Liver (tissue), 9 donors: ENCODE results near the gene MYLK3. TPM values are rescaled to one million over a fixed set of nuclear protein-coding genes. Genes with fewer than 3 reads are reported as not detected.

Source experiments
- DNase-seq: peaks from one replicate; pipeline ENCODE4 v3.0.0-alpha.2; 2017; ENCODE audit warnings: low spot score
- H3K27ac ChIP-seq, 2 donors: one replicate each; pipeline ENCODE4 v1.7.0; 2013; ENCODE audit warnings: inconsistent platforms in 2 of 2, low read length in 2 of 2, control low read depth in 1 of 2, low read depth in 1 of 2, mild to moderate bottlenecking in 1 of 2
- H3K27me3 ChIP-seq, 4 donors: one replicate each; pipeline versions ENCODE4 v1.6.1 to v1.7.0; 2013; ENCODE audit warnings: low read length in 3 of 4, inconsistent platforms in 1 of 4, mild to moderate bottlenecking in 1 of 4, moderate library complexity in 1 of 4; ENCODE audit not compliant: control insufficient read depth in 4 of 4, insufficient read depth in 4 of 4
- H3K36me3 ChIP-seq, 4 donors: one replicate each; pipeline versions ENCODE4 v1.6.1 to v1.7.0; 2013; ENCODE audit warnings: low read length in 3 of 4, mild to moderate bottlenecking in 3 of 4, low read depth in 1 of 4, moderate library complexity in 1 of 4; ENCODE audit not compliant: control insufficient read depth in 4 of 4, insufficient read depth in 3 of 4
- H3K4me1 ChIP-seq, 4 donors: one replicate each; pipeline versions ENCODE4 v1.6.1 to v1.7.0; 2013; ENCODE audit warnings: low read length in 3 of 4, mild to moderate bottlenecking in 3 of 4, moderate library complexity in 1 of 4; ENCODE audit not compliant: control insufficient read depth in 4 of 4, insufficient read depth in 4 of 4
- H3K4me3 ChIP-seq, 3 donors: one replicate each; pipeline versions ENCODE4 v1.6.1 to v1.7.0; 2013; ENCODE audit warnings: low read length in 3 of 3, control low read depth in 1 of 3, low read depth in 1 of 3, mild to moderate bottlenecking in 1 of 3
- H3K9ac ChIP-seq, 2 donors: one replicate each; pipeline ENCODE4 v1.7.0; 2013; ENCODE audit warnings: low read length in 2 of 2, mild to moderate bottlenecking in 2 of 2, moderate library complexity in 2 of 2, control low read depth in 1 of 2, low read depth in 1 of 2
- H3K9me3 ChIP-seq, 4 donors: one replicate each; pipeline versions ENCODE4 v1.6.1 to v1.7.0; 2013; ENCODE audit warnings: low read length in 3 of 4; ENCODE audit not compliant: control insufficient read depth in 4 of 4
- ATF3 ChIP-seq: IDR thresholded peaks from 2 replicates; pipeline ENCODE4 v1.6.1; 2016; ENCODE audit warnings: antibody characterized with exemption
- EGR1 ChIP-seq, 2 donors: IDR thresholded peaks; 2 replicates each; pipeline ENCODE4 v1.6.1; 2016 to 2018; ENCODE audit warnings: antibody characterized with exemption in 2 of 2, low read depth in 2 of 2
- FOXA2 ChIP-seq: IDR thresholded peaks from 2 replicates; pipeline ENCODE4 v1.6.1; 2016; ENCODE audit warnings: antibody characterized with exemption
- HNF4A ChIP-seq, 2 donors: conservative IDR thresholded peaks; 2 replicates each; pipeline ENCODE4 v1.6.1; 2016; ENCODE audit warnings: antibody characterized with exemption in 2 of 2, mild to moderate bottlenecking in 2 of 2
- HNF4G ChIP-seq: IDR thresholded peaks from 2 replicates; pipeline ENCODE4 v1.6.1; 2016; ENCODE audit warnings: antibody characterized with exemption
- MAX ChIP-seq: IDR thresholded peaks from 2 replicates; pipeline ENCODE4 v1.6.1; 2016; ENCODE audit warnings: antibody characterized with exemption
- NR2F2 ChIP-seq: IDR thresholded peaks from 2 replicates; pipeline ENCODE4 v1.6.1; 2016; ENCODE audit warnings: antibody characterized with exemption
- TAF1 ChIP-seq: conservative IDR thresholded peaks from 2 replicates; pipeline ENCODE4 v1.6.1; 2016; ENCODE audit warnings: antibody characterized with exemption, mild to moderate bottlenecking
- YY1 ChIP-seq: IDR thresholded peaks from 2 replicates; pipeline ENCODE4 v1.6.1; 2016; ENCODE audit warnings: antibody characterized with exemption, mild to moderate bottlenecking
- WGBS: extraction: QIAGEN DNeasy Blood & Tissue Kit; methylation state at CpG from one replicate; pipeline ENCODE4 v1.1.7; 2013; 5-methylcytosine and 5-hydroxymethylcytosine counted together
- polyA plus RNA-seq, 2 donors: library from polyadenylated mRNA; stranded (reverse) in 1 of 2; unstranded in 1 of 2; fragments of 200-250 nt in 1 of 2; fragments of >200 nt in 1 of 2; fragmentation: Nextera tagmentation in 1 of 2; extraction: Ambion mirVana in 1 of 2; gene quantifications; one replicate each; pipeline versions ENCODE4 v1.2.1 to v1.2.3, GENCODE V29; 2013 to 2015
- total RNA-seq, 2 donors: library from RNA; depleted of rRNA; stranded (reverse); fragments of >200 nt; gene quantifications; one replicate each; pipeline ENCODE4 v1.2.3, GENCODE V29; 2014
- TF ChIP-seq, protein P1 (sequence below): fragments of 150-350 bp; IDR thresholded peaks from 2 replicates; pipeline ENCODE4 v1.5.1; 2017; ENCODE audit warnings: improper control_type of control experiment, low read depth, low read length; ENCODE audit not compliant: missing input control
- TF ChIP-seq, protein P2 (sequence below): IDR thresholded peaks from 2 replicates; pipeline ENCODE4 v1.6.1; 2016; ENCODE audit warnings: antibody characterized with exemption, mild to moderate bottlenecking
- TF ChIP-seq, protein P3 (sequence below): IDR thresholded peaks from 2 replicates; pipeline ENCODE4 v1.6.1; 2016; ENCODE audit warnings: antibody characterized with exemption
- donor health status: healthy.
- donor health status: healthy.
- donor health status: healthy.
- donor health status: healthy.
- donor health status: healthy.

MYLK3 gene
- total and polyA plus RNA-seq, 4 donors, result 0.01 to 1.1 (median 0.23) TPM

DNA sequence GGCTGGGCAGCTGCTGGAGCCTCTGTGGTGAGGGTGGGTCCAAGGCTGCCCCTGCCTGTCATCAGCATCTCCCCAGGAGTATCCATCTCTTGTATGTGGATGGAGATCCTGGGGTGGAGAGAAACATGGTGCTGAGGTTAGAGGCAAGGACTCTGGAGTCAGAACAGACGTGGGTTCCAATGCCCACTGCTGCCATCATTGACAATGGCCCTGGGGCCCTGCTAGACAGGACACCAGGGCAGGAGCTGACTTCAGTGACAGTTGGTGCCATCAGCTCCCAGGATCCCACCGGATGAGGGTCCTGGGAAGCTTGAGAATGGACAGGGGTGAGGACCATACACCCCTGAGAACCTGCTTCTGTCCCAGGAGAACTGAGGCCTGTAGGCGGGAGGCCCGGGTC is 15.6 kb downstream of the MYLK3 start:
- H3K36me3 ChIP-seq, result no peaks in the 10 kb centered on the region
- H3K4me3 ChIP-seq, result no peak overlapping the region
- no peak for DNase-seq
- H3K4me1 ChIP-seq, result no peaks in the 10 kb centered on the region
- H3K9me3 ChIP-seq, result no peaks in the 10 kb centered on the region
- H3K9ac ChIP-seq, result no peak overlapping the region
- WGBS, result 92% methylated on average over 4 of the region's 4 CpGs
- no peaks in the 10 kb centered on the region for H3K27me3 ChIP-seq
- no peak overlapping the region for H3K27ac ChIP-seq
- no peak for TF ChIP-seq EGR1 (IDR thresholded peaks at IDR 0.05; ENCODE audit: low read depth in 2 of 2)
- no peak for TF ChIP-seq HNF4A (conservative IDR thresholded peaks at IDR 0.05)
- TF ChIP-seq, protein P1, sequence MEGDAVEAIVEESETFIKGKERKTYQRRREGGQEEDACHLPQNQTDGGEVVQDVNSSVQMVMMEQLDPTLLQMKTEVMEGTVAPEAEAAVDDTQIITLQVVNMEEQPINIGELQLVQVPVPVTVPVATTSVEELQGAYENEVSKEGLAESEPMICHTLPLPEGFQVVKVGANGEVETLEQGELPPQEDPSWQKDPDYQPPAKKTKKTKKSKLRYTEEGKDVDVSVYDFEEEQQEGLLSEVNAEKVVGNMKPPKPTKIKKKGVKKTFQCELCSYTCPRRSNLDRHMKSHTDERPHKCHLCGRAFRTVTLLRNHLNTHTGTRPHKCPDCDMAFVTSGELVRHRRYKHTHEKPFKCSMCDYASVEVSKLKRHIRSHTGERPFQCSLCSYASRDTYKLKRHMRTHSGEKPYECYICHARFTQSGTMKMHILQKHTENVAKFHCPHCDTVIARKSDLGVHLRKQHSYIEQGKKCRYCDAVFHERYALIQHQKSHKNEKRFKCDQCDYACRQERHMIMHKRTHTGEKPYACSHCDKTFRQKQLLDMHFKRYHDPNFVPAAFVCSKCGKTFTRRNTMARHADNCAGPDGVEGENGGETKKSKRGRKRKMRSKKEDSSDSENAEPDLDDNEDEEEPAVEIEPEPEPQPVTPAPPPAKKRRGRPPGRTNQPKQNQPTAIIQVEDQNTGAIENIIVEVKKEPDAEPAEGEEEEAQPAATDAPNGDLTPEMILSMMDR, result no peak
- TF ChIP-seq, protein P2, sequence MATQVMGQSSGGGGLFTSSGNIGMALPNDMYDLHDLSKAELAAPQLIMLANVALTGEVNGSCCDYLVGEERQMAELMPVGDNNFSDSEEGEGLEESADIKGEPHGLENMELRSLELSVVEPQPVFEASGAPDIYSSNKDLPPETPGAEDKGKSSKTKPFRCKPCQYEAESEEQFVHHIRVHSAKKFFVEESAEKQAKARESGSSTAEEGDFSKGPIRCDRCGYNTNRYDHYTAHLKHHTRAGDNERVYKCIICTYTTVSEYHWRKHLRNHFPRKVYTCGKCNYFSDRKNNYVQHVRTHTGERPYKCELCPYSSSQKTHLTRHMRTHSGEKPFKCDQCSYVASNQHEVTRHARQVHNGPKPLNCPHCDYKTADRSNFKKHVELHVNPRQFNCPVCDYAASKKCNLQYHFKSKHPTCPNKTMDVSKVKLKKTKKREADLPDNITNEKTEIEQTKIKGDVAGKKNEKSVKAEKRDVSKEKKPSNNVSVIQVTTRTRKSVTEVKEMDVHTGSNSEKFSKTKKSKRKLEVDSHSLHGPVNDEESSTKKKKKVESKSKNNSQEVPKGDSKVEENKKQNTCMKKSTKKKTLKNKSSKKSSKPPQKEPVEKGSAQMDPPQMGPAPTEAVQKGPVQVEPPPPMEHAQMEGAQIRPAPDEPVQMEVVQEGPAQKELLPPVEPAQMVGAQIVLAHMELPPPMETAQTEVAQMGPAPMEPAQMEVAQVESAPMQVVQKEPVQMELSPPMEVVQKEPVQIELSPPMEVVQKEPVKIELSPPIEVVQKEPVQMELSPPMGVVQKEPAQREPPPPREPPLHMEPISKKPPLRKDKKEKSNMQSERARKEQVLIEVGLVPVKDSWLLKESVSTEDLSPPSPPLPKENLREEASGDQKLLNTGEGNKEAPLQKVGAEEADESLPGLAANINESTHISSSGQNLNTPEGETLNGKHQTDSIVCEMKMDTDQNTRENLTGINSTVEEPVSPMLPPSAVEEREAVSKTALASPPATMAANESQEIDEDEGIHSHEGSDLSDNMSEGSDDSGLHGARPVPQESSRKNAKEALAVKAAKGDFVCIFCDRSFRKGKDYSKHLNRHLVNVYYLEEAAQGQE, result no peak
- TF ChIP-seq NR2F2, result no peak
- no peak for TF ChIP-seq MAX
- TF ChIP-seq, protein P3, sequence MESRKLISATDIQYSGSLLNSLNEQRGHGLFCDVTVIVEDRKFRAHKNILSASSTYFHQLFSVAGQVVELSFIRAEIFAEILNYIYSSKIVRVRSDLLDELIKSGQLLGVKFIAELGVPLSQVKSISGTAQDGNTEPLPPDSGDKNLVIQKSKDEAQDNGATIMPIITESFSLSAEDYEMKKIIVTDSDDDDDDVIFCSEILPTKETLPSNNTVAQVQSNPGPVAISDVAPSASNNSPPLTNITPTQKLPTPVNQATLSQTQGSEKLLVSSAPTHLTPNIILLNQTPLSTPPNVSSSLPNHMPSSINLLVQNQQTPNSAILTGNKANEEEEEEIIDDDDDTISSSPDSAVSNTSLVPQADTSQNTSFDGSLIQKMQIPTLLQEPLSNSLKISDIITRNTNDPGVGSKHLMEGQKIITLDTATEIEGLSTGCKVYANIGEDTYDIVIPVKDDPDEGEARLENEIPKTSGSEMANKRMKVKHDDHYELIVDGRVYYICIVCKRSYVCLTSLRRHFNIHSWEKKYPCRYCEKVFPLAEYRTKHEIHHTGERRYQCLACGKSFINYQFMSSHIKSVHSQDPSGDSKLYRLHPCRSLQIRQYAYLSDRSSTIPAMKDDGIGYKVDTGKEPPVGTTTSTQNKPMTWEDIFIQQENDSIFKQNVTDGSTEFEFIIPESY, result no peak
- TF ChIP-seq TAF1, result no peak
- no peak for TF ChIP-seq YY1
- TF ChIP-seq HNF4G, result no peak
- TF ChIP-seq FOXA2, result no peak

- no peaks in the 10 kb centered on the region for H3K4me1 ChIP-seq
- WGBS, result 81% methylated on average over 23 of the region's 23 CpGs
- H3K27ac ChIP-seq, result no peak overlapping the region
- no peak overlapping the region for H3K4me3 ChIP-seq
- TF ChIP-seq YY1 (no peak), ATF3 (no peak)
- TF ChIP-seq, protein P2, result no peak
- H3K27me3 ChIP-seq, result no peaks in the 10 kb centered on the region
- no peaks in the 10 kb centered on the region for H3K36me3 ChIP-seq
- DNase-seq, result no peak
- no peaks in the 10 kb centered on the region for H3K9me3 ChIP-seq
- no peak overlapping the region for H3K9ac ChIP-seq
Observed at GRCh38 chr16:46731691-46732555, 16.2 kb downstream of the MYLK3 start.
